Upper lobe of left lung (tissue), 4 donors: Measurements from ENCODE around the gene NTN1.

ENCODE experiments used
- POLR2A ChIP-seq, 4 donors: fragments of 450-650 bp; IDR thresholded peaks; one replicate each; pipeline ENCODE4 v1.5.1; 2016 to 2017; ENCODE audit warnings: antibody characterized with exemption in 4 of 4, mild to moderate bottlenecking in 2 of 4
- POLR2AphosphoS5 ChIP-seq, 2 donors: sonication (generic); formaldehyde crosslinking; IDR thresholded peaks; one replicate each; pipeline ENCODE4 v1.5.1; 2017; ENCODE audit warnings: antibody characterized with exemption in 2 of 2
- TF ChIP-seq, protein P1 (sequence below), 6 experiments: fragments of 450-650 bp in 4 of 6; fragments of 200-600 bp in 2 of 6; sonication (generic) in 2 of 6; IDR thresholded peaks; one replicate each; pipeline ENCODE4 v1.5.1; 2016 to 2019; ENCODE audit warnings: antibody characterized with exemption in 6 of 6

DNA sequence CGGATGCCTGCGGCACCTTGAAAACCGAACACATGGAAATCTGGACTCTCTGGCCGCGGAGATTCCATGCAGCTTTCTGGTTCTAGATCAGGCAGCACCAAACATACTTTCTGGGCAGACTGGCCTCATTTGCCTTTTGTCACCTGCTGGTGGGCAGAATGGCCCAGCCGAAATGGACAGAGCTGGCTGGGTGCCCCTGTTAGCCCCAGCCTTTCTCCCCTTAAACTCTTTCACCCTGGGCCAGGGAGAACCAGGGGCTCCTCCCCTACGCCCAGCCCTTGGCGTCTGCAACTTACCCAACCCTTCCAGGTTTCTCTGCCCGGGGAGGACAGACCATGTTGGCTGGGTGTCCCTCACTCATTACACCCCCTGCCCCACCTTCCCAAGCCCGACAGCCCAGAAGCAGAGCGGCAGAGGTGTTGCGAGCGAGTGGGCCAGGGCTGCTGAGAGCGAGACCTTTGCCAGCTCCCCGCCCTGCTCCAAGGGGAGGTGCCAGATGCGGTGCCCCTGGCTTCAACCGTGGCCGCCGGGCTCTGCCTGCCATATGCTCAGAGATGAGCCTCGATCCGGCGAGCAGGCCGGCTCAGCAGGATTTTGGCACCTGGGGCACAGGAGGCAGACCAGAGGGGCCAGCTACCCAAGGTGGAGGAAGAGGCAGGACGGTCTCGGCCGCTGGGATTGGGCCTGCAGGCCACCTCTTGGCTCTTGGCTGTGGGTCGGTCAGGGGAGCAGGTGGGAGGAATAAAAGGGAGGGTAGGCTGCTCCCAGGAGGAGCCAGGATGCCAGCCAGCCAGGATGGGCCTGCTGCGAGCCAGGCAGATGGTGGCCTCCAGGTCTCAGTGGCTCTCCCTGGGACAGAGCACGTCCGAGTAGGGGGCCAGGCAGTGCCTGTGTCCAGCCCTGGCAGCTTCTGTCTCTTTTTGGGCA is 191.3 kb downstream of the NTN1 start:
- no peak for TF ChIP-seq POLR2A (IDR thresholded peaks at IDR 0.05)
- TF ChIP-seq, protein P1, sequence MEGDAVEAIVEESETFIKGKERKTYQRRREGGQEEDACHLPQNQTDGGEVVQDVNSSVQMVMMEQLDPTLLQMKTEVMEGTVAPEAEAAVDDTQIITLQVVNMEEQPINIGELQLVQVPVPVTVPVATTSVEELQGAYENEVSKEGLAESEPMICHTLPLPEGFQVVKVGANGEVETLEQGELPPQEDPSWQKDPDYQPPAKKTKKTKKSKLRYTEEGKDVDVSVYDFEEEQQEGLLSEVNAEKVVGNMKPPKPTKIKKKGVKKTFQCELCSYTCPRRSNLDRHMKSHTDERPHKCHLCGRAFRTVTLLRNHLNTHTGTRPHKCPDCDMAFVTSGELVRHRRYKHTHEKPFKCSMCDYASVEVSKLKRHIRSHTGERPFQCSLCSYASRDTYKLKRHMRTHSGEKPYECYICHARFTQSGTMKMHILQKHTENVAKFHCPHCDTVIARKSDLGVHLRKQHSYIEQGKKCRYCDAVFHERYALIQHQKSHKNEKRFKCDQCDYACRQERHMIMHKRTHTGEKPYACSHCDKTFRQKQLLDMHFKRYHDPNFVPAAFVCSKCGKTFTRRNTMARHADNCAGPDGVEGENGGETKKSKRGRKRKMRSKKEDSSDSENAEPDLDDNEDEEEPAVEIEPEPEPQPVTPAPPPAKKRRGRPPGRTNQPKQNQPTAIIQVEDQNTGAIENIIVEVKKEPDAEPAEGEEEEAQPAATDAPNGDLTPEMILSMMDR (IDR thresholded peaks at IDR 0.05): no peak
- no peak for TF ChIP-seq POLR2AphosphoS5 (IDR thresholded peaks at IDR 0.05)
